HG03103 (cell line): ENCODE data around the gene PEAR1.

Source experiments
- ATAC-seq: cut with Tn5 transposase; IDR thresholded peaks from one replicate; pipeline ENCODE4 v1.9.1; 2021; ENCODE audit warnings: low read depth; ENCODE audit not compliant: unreplicated experiment

The PEAR1 gene

DNA sequence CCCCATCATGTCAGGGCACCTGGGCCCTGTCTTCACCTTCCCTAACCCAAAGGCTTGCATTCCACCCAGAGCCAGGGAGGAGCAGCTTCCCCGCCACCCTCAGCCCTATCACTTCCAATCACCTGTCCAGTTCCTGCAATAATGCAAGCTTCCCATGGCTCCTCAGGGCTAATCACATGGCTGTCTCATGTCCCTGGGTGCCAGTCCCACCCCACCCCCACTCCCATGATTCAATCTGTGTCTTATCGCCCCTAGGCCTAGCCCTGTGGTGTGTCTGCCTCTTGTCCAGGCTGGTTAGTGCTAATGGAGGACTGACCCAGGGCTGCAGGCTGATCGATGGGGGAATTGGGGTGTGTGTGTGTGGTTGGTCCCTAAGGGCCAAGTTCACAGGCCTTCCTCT lies 11.0 kb upstream of the PEAR1 start:
- no peak for ATAC-seq

DNA sequence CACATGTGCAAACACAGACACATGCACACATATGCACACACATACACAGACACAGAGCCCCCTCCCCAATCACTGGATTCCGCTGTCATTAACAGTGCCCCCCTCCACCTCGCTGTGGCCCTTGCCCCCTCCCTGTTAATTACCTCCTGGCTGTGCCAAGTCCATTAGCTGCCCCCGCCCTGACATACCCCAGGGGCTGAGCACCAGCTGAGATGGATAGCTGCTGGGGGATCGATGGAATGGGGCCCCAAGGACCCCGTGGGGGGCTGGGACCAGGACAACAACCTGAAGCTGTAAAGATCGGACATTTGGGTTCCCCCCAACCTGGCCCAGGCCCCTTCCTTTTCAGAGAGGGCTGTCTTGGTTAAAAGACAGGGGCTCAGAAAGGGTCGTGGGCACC lies 9.6 kb upstream of the PEAR1 start:
- no peak for ATAC-seq

GRCh38 chr1:156884560-156885184 lies 8.8 kb upstream of the PEAR1 start:
- no peak for ATAC-seq

DNA sequence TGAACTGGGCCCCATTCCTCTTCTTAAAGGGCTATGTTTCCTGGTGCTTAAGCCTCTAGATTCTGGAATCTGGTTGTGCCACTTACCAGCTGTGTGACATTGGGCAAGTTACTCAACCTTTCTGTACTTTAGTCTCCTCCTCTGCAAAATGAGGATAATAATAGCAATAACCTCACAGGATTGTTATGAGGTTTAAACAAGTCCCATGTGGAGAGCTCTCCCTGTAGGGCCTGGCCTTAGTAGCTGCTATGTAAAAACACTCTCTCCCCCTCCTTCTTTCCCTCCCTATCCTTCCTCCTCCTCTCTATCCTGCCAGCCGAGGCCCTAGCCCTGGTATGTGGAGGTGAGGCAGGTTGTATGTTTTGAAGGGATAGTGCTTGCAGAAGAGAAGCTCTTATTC lies 8.2 kb upstream of the PEAR1 start:
- no peak for ATAC-seq

GRCh38 chr1:156885880-156886355 lies 7.6 kb upstream of the PEAR1 start:
- ATAC-seq = no peak

DNA sequence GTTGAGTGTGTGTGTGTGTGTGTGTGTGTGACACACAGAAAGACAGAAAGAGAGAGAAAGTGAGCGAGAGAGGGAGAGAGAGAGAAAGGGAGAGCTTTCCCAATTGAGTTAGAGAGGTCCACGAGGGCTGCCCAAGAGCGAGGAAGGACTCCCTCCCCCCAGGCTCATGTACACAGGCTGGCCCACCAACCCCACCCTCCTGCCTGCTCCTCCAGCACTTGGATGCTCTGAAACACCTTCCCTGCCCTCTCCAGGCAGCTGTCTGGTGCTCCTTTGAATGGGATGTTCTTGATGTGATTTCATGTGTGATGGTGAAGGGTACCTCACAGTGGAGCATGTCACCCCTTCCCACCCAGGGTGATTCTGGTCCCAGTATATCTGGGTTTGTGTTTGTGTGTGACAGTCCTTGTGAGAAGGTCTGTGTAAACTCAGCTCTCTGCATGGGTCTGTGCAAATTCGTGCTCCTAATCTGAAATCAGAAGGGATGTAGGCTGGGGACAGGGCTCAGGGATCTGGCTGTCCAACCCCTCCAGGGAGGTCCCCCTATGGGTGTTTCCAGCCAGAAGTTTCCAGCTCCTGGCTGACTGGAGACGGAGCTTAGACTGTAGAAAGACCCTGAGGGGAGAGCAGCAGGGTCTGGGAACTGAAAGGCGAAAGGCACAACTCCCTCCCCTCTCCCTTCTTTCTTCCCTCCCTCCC lies 6.8 kb upstream of the PEAR1 start:
- no peak for ATAC-seq

GRCh38 chr1:156887317-156887716 lies 6.2 kb upstream of the PEAR1 start:
- no peak for ATAC-seq

DNA sequence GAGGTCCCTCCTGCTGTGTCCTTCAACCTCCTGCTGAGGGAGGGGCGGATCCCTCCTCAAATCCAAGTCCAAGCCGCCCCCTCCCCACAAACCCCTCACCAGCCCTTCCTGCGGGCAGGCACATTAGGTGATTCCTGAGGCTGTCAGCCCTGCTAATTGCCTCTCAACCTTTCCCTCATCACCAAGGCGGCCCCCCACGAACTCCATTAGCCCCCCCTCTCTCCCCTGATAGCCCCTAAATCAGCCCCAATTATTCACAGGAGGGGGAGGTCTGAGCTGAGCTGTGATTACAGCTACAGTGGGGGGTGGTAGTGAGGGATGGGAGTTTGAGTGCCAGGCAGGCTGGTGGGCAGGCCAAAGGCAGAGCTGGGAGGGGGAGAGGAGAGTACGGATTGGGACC lies 5.8 kb upstream of the PEAR1 start:
- ATAC-seq = no peak

DNA sequence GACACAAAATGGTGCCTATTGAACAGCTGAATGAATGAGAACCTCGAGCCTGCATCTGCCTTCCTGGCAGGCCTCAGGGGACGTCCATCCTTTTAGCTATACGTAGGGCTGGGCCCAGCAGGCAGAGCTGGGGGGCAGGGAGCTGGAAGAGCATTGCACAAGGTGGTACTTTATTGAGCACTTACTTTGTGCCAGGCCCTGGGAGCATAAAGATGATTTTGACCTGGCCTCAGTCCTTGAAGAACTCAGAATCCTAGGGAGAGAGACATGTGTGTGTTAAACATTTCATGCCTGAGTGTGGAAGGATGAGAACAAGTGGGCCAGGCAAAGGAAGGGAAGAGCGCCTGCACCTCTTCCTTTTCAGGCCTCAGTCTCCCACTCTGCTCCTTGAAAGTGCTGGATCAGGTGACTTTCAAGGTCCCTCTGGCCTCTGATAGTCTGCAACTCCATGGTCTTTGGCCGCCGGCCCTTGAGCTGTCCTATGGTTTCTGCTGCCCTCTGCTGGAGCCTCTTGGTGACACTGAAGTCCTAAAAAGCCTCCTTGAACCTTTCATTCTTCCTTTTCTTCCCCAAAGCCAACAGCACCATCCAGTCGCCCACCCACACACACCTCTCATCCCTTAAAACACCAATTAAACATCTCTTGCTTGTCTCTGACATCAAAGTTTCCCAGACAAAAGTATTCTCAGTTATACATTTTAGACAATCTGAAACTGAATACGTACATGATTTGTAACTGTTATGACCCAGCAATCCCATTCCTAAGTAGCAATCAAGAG lies 3.5 kb upstream of the PEAR1 start:
- no peak for ATAC-seq

DNA sequence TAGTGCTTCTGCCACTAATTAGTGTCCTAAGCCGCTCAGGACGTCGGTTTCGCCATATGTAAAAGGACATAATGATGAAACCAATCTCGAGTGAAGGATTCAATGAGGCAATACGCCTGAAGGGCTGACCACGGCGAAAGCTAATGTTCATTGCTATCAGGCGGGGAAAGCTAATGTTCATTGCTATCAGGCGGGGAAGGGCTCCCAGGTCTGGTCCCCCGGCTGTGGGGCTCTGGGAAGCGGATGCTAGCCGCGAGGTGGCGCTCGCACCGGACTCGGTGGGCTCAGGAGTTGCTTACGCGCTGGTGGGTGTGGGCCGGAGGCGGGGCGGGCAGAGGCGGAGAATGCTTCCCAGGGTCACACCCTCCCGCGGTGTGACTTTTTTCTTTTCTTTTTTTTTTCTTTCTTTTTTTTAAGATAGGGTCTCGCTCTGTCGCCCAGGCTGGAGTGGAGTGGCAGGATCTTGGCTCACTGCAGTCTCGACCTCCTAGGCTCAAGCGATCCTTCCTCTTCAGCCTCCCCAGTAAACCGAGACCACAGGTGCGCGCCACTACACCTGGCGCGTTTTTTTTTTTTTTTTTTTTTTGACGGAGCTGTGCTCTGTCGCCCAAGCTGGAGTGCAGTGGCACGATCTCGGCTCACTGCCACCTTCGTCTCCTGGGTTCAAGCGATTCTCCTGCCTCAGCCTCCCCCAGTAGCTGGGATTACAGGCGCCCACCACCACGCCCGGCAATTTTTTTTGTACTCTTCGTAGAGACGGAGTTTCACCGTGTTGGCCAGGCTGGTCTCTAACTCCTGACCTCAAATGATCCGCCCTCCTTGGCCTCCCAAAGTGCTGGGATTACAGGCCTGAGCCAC lies 1.1 kb upstream of the PEAR1 start:
- ATAC-seq = peak; percentile 52

GRCh38 chr1:156894001-156894400 lies 483 bp downstream of the PEAR1 start:
- no peak for ATAC-seq

DNA sequence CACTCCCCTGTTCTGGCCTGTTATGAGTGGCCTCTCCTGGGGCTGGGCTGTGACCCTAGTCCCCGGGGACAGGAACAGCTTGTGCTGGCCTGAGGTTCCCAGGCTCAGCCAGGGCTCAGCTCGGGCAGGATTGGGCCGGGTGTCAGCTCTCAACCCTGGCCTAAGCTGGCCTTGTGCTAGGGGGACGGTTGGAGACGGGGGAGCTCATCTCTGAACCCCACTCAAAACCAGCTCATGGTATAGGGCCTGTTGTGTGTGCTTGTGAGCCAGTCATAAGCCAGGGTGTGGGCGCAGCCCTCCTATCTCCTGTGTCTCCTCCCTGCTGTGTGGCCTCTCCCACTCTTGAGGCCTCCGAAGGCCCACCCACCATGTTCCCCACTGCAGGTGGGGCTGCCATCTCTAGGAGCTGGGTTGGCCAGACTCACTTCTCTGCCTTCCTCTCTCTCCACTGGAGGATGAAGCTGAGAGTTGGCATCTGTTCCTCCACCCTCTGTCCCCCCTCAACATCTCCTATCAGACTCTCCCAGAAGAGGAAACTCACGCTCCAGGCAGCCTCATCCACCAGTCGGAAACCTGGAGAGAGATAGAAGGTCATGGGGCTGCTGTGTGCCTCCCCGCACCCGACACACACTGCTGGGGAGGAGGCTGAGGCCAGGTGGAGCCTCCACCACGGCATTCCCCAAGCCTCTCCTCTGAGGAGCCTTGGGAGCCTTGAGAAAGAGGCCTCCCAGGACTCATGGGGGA lies 1.4 kb downstream of the PEAR1 start:
- ATAC-seq = no peak

GRCh38 chr1:156895455-156895812 lies 1.9 kb downstream of the PEAR1 start:
- ATAC-seq = no peak

DNA sequence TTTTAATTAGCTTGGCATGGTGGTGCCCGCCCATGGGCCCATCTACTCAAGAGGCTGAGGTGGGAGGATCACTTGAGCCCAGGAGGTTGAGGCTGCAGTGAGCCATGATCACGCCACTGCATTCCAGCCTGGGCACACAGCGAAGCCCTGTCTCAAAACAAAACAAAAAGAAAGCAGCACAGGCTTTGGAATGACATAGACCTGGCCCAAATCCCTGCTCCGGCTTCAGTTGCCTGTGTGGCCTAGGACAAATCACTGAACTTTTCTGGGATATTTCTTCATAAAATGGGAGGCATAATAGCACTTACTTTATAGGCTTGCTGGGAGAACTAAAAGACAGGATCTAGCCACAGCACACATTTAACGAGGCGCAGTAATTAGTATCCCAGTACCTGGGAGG lies 2.4 kb downstream of the PEAR1 start:
- ATAC-seq = no peak

GRCh38 chr1:156896490-156897033 lies 3.0 kb downstream of the PEAR1 start:
- no peak for ATAC-seq

GRCh38 chr1:156897078-156897825 lies 3.7 kb downstream of the PEAR1 start:
- no peak for ATAC-seq

GRCh38 chr1:156898161-156898566 lies 4.6 kb downstream of the PEAR1 start:
- no peak for ATAC-seq

- no peak for ATAC-seq
These were observed 5.6 kb downstream of the PEAR1 start for GRCh38 chr1:156898971-156899664.
